ENCODE measurements around the gene ZNF677.
"Not testable (repeated sequence)": the region's sequence is repeated elsewhere in the genome, so short reads cannot be mapped to it uniquely, and the experiment has no call there.

Gene ZNF677

GRCh38 chr19:53254411-53255341, at the start of gene ZNF677:
Gene ZNF677, minus strand, starts transcription at chr19:53254873. Its CDS starts 3,323 bp downstream, at chr19:53251550.
- peak; percentile 89 for DNase-seq

GRCh38 chr19:53301341-53301740, 46.7 kb upstream of the ZNF677 start:
- not testable (repeated sequence) for DNase-seq

DNA sequence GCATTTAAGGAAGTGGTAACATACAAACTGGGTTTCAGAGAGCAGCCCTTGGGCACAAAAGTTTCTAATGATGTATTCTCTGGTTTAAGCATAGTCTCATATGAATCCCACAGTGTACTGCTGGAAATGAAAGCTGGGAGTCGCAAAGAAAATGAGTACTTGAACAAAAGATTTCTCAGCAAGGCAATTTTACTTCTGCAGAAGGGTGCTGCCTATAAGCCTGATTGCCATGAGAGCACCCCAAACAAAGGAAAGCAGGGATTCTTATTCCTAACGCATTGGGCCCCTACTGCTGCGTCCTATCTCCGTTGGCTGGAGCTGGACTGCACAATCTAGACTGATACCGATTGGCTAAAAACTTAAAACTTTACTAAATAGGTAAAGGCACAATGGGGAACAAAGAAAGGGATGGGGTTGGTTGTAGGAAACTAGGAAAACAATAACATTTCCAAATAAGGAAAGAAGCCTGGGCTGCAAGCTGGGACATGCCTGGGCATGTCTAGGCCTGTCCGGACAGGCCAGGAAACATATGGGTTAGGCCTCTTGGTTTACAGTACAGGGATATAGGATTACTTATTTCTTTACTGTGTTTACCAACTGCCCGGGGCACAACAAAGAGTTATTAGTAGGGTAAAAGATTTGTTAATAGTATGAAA, 40.2 kb upstream of the ZNF677 start:
- DNase-seq = no peak

DNA sequence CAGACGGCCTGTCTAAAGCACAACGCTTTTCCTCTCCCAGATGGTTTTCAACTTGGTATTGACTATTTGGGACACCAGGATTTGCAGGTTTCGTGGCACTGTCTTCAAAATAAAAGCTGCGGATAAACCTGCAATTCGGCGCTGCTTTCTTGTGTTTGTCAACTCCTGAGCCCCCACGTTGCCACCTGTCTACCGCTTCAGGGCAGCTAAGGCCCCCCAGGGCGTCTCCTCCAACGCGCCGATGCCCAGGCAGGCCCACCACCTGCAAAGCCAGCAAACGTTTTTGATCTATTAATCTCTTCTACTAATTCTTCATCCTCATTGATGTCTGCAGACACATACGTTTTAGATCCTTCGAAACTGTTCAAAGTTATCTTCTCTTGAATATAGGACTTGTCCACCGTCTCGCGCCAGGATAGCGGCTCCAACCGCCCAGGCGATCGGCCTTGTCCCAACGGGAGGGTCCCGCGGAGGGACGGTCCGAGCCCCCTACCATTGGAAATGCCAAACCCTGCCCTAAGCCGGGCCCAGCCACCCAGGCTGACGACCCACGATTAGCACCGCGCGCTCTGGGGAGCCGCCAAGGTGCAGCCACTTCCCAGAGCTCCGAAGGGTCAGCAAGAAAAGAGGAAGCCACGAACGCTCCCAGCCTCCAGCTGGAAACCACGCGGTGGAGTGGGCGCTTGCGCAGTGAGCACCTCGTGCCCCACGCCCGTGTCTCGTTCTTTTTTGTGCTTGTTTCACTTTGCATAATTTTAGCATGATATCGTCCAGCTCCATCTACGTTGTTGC, 36.3 kb upstream of the ZNF677 start:
- DNase-seq = no peak

GRCh38 chr19:53285087-53285486, 30.4 kb upstream of the ZNF677 start:
- no peak for DNase-seq

DNA sequence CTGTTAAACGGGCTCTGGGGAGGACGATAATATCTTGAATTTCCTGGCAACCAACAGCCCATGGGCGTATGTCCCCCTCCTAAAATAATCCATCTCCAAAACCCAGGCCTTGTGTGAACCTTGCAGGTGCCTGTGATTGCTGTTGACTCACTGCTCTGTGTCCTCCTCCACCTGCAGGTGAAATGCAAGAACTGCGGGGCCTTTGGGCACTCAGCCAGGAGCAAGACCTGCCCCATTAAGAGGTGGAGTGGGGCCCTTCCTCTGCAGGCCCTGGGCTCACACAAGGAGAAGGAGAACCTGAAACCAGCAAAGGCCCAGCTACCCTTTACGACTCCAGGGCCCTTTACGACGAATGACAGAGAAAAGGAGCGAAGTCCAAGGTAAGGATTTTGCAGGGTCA, 27.3 kb upstream of the ZNF677 start:
- not testable (repeated sequence) for DNase-seq

DNA sequence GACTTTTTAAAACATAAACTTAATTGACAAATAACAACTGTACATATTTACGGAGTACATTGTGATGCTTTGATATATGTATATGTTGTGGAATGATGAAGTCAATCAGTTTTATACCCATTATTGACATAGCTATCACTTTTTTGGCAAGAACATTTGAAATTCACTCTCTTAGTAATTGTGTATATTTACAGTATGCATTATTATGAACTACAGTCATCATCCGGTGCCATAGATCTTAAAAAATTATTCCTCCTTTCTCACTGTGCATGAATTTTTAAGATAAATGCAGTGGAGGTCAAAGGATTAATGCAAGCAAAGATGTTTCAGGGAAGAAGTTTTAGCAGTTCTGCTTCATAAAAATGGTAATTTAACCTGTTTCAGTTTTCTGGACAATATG, 20.8 kb upstream of the ZNF677 start:
- DNase-seq = no peak

- no peak for DNase-seq
These were observed 17.4 kb upstream of the ZNF677 start for GRCh38 chr19:53272044-53272443.

GRCh38 chr19:53269861-53270260, 15.2 kb upstream of the ZNF677 start:
- not testable (repeated sequence) for DNase-seq

DNA sequence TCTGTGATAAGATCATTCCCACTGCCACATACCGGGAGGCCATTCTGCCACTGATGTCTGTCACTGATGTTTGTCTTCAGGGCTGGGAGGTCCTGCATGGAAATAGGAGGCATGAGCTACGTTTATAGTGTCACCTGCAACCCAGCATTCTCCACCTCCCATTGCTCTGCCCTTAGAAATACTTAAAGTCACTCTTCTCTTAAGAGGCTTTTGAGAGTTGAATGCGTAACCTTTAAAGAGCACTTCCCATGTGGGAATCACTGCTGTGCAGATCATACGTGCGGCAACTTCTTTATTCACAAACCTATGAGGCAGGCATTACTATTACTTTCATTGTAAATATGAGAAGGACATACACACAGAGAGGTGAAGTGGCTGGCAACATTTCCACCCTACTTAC, 12.9 kb upstream of the ZNF677 start, which contains the start of gene VN1R4:
TSS of gene VN1R4 (minus strand) at position 101 of the 400 bp plus-strand sequence. CDS start at position 43, 58 bp downstream.
- not testable (repeated sequence) for DNase-seq

DNA sequence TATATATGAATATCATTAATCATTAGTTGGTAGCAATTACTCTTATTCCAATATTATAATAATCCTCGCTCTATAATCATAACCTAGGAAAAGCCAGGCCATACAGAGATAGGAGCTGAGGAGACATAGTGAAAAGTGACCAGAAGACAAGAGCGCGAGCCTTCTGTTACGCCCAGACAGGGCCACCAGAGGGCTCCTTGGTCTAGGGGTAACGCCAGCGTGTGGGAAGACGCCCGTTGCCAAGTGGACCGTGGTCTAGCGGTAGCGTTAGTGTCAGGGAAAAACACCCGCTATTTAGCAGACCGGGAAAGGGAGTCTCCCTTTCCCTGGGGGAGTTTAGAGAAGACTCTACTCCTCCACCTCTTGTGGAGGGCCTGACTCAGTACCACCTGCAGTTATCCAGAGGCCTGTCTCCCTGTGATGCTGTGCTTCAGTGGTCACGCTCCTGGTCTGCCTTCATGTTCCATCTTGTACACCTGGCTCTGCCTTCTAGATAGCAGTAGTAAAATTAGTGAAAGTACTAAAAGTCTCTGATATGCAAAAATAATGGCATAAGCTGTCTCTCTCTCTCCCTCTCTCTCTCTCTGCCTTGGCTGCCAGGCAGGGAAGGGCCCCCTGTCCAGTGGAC, 3.2 kb upstream of the ZNF677 start, which contains the start of gene VN1R2:
TSS of gene VN1R2 (plus strand) at position 578 of the 628 bp plus-strand sequence. CDS start 84 bp downstream, outside the sequence.
- not testable (repeated sequence) for DNase-seq

GRCh38 chr19:53246498-53246897, 8.2 kb downstream of the ZNF677 start:
- no peak for DNase-seq

GRCh38 chr19:53237114-53237777, 17.4 kb downstream of the ZNF677 start:
- DNase-seq = no peak

DNA sequence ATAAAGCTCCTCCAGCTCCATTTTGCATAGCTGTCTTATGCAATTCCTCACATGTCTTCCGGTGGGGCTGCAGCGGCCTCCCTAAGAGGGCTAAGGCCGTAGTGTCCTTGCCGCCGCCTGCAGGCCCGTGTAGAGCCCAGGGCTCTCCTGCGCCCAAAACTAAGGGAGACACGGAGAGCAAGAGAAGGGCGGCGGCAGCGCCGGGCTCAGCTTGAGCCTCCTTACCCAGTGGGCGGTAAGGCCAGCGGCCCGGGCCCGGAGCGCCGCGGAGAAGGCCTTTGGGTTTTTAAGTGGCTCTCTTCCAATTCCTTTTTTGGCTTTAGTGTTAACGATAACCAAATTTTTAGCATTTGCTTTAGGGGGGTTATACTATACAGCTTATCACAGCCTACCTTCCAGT, 30.1 kb downstream of the ZNF677 start:
- no peak for DNase-seq

DNA sequence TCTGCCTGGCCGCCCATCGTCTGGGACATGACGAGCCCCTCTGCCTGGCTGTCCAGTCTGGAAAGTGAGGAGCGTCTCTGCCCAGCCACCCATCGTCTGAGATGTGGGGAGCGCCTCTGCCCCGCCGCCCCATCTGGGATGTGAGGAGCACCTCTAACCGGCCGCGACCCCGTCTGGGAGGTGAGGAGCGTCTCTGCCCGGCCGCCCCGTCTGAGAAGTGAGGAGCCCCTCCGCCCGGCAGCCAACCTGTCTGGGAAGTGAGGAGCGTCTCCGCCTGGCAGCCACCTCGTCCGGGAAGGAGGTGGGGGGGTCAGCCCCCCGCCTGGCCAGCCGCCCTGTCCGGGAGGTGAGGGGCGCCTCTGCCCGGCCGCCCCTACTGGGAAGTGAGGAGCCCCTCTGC, 32.0 kb downstream of the ZNF677 start:
- DNase-seq = not testable (repeated sequence)

DNA sequence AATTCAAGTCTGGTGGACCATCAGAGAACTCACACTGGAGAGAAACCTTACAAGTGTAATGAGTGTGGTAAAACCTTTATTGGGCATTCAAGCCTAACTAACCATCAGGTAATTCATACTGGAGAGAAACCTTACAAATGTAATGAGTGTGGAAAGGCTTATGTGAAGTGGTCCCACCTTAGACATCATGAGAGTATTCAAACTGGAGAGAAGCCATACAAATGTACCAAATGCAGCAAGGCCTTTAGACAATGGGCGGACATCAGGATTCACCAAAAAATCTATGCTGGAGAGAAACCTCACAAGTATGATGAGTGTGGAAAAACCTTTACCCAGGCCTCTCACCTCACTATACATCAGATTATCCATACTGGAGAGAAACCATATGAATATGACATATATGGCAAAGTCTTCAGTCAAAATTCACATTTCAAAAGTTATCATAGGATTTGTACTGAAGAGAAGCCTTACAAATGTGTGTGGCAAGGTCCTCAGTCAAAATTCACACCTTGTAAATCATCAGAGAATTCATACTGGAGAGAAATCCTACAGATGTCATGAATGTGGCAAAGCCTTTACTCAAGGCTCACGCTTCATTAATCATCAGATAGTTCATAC, 41.9 kb downstream of the ZNF677 start:
- DNase-seq = no peak

DNA sequence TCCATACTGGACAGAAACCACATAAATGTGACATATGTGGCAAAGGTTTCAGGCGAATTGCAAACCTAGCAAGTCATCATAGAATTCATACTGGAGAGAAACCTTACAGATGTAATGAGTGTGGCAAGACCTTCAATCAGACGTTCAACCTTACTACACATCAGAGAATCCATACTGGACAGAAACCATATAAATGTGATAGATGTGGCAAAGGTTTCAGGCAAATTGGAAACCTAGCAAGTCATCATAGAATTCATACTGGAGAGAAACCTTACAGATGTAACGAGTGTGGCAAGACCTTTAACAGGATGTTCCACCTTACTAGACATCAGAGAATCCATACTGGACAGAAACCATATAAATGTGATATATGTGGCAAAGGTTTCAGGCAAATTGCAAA, 43.1 kb downstream of the ZNF677 start:
- DNase-seq = not testable (repeated sequence)

DNA sequence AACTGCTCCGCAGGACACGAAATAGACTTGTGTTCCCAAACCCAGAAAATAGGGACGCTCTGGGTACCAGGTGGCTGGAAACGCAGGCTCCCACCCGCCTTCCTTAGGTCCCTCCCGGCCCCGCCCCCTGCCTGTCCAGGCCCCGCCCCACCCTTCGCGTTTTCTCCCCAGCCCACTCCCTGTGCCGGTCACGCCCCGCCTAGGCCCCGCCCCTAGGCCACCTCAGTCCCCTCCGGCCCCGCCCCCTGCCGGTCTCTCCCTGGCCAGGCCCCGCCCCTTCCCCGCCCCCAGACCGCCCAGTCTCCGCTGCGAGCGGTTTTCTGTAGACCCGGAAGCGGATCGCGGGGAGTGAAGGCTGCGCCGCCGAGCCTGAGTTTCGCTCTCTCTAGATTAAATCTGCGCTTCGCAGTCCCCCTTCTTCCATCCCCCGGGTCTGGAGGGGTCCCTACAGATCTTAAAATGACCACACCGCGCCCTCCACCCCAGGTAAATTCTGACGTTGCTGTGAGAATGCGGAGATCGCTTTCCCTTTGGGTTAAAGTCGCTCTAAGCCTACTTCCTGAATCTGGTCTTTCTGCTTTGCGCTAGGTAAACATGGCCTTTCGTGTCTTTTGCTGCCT, 57.8 kb downstream of the ZNF677 start:
- peak; percentile 90 for DNase-seq

DNA sequence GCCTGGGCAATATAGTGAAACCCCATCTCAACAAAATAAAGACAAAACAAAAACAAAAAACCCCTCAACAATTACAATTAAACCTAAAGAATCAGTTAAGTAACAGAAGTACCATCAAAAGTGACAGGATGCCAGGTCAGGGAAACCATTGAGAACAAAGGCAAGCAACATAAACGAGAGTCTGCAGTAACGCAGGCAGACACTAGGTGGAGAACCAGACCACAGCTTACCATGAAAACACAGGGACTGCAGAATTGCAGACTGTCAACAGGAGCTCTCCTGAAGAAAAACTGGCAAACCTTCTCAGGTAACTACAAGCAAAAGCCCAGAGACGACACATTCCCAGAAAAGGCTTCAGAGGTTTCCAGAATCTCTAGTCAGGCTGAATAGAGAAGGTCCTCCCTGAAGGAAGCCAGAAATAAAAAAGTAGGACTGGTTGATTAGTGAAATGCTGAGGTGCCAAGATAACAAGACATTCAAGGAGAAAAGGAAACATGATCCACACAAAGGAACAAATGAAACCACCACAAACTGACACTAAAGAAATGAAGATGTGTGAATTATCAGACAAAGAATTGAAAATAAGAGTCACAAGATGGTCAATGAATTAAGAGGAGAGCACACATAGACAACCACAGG, 59.3 kb downstream of the ZNF677 start:
- DNase-seq = peak; percentile 71

GRCh38 chr19:53193535-53194222, 61.0 kb downstream of the ZNF677 start:
- no peak for DNase-seq
